Thyroid gland (tissue), 4 donors: ENCODE measurements around the gene FRAS1.

Experiments
- POLR2A ChIP-seq, 2 donors: fragments of 450-650 bp; IDR thresholded peaks; one replicate each; pipeline ENCODE4 v1.6.1; 2017; ENCODE audit warnings: antibody characterized with exemption in 2 of 2, mild to moderate bottlenecking in 2 of 2, moderate library complexity in 1 of 2
- TF ChIP-seq, protein P1 (sequence below), 6 experiments: fragments of 200-600 bp in 3 of 6; fragments of 450-650 bp in 3 of 6; sonication (generic) in 3 of 6; IDR thresholded peaks; one replicate each; pipeline ENCODE4 v1.5.1; 2016 to 2019; ENCODE audit warnings: antibody characterized with exemption in 6 of 6, mild to moderate bottlenecking in 2 of 6, inconsistent platforms in 1 of 6, moderate library complexity in 1 of 6

DNA sequence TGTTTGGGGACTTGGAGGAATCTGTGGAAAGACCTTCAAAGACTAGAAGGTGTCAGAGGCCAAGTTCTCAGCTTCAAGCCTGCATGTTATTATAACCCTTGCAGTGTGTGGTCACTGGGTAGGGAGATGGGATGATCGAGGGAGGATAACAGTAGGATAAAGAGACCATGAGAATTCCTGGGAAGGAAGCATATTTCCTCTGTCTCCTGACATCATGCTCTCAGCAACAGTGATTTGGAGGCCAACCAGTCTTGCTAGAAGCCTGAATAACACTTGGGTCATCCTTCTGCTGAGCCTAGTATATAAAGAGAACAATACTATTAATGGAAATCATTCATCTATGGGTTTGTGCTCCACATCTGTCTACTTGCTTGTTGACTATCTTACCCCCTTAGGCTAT lies 453.6 kb downstream of the FRAS1 start:
- TF ChIP-seq, protein P1, sequence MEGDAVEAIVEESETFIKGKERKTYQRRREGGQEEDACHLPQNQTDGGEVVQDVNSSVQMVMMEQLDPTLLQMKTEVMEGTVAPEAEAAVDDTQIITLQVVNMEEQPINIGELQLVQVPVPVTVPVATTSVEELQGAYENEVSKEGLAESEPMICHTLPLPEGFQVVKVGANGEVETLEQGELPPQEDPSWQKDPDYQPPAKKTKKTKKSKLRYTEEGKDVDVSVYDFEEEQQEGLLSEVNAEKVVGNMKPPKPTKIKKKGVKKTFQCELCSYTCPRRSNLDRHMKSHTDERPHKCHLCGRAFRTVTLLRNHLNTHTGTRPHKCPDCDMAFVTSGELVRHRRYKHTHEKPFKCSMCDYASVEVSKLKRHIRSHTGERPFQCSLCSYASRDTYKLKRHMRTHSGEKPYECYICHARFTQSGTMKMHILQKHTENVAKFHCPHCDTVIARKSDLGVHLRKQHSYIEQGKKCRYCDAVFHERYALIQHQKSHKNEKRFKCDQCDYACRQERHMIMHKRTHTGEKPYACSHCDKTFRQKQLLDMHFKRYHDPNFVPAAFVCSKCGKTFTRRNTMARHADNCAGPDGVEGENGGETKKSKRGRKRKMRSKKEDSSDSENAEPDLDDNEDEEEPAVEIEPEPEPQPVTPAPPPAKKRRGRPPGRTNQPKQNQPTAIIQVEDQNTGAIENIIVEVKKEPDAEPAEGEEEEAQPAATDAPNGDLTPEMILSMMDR (IDR thresholded peaks at IDR 0.05) = no peak
- TF ChIP-seq POLR2A (IDR thresholded peaks at IDR 0.05) = no peak
